ENCODE measurements around the gene EYA2.

EYA2 gene

GRCh38 chr20:47117371-47117770 lies 222.7 kb downstream of the EYA2 start:
- no peak overlapping the region for H3K4me3 ChIP-seq (ENCODE audit: low read length)
- DNase-seq (ENCODE audit: low read depth) = no peak
- TF ChIP-seq CTCF (conservative IDR thresholded peaks at IDR 0.05; ENCODE audit: low read length) = no peak

GRCh38 chr20:47117773-47118172 lies 223.1 kb downstream of the EYA2 start:
- no peak for TF ChIP-seq CTCF (conservative IDR thresholded peaks at IDR 0.05; ENCODE audit: low read length)
- DNase-seq (ENCODE audit: low read depth) = no peak
- no peak overlapping the region for H3K4me3 ChIP-seq (ENCODE audit: low read length)

DNA sequence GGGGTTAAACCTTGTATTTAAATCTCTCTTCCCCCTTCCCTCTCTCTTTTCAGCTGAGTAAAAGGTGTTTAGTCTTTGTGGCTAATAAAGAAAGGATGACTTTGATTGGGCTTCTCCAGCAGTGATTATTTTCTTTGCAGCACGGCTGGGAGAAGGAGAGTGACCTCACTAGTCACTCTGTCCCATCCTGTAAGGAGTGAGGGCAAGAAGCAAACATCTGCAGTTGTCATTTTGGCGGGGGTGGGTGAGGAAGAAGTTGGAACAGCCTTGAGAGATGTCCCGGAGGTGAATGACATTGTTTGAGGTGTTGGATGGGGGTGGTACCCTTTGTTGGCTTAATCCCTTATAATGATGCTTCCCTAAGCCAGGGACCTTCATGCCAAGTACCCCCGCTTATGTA lies 223.6 kb downstream of the EYA2 start:
- no peak for TF ChIP-seq CTCF (conservative IDR thresholded peaks at IDR 0.05; ENCODE audit: low read length)
- no peak for DNase-seq (ENCODE audit: low read depth)
- no peak overlapping the region for H3K4me3 ChIP-seq (ENCODE audit: low read length)

GRCh38 chr20:47118641-47119040 lies 224.0 kb downstream of the EYA2 start:
- DNase-seq (ENCODE audit: low read depth) = no peak

GRCh38 chr20:47120346-47120936 lies 225.8 kb downstream of the EYA2 start:
- DNase-seq (ENCODE audit: low read depth) = no peak
- H3K4me3 ChIP-seq (ENCODE audit: low read length) = no peak overlapping the region
- no peak for TF ChIP-seq CTCF (conservative IDR thresholded peaks at IDR 0.05; ENCODE audit: low read length)

More at GRCh38 chr20:47118641-47119040, 224.0 kb downstream of the EYA2 start:
- no peak overlapping the region for H3K4me3 ChIP-seq (ENCODE audit: low read length)
- no peak for TF ChIP-seq CTCF (conservative IDR thresholded peaks at IDR 0.05; ENCODE audit: low read length)

DNA sequence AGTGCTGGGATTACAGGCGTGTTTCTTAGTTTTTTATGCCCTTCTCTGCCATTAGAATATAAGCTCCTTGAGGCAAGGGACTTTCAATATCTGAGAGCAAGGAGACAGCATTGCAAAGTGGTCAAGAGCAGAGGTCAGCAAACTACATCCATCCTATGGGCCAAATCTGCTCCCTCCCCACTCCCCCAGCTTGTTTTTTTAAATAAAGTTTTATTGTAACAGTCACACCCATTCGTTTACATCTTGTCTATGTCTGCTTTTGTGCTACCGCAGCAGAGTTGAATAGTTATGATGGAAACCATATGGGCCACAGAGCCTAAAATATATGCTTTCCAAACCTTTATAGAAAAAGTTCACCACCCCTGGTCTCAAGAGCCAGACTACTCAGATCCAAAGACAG lies 227.9 kb downstream of the EYA2 start:
- no peak for TF ChIP-seq CTCF (conservative IDR thresholded peaks at IDR 0.05; ENCODE audit: low read length)
- no peak overlapping the region for H3K4me3 ChIP-seq (ENCODE audit: low read length)
- DNase-seq (ENCODE audit: low read depth) = no peak

DNA sequence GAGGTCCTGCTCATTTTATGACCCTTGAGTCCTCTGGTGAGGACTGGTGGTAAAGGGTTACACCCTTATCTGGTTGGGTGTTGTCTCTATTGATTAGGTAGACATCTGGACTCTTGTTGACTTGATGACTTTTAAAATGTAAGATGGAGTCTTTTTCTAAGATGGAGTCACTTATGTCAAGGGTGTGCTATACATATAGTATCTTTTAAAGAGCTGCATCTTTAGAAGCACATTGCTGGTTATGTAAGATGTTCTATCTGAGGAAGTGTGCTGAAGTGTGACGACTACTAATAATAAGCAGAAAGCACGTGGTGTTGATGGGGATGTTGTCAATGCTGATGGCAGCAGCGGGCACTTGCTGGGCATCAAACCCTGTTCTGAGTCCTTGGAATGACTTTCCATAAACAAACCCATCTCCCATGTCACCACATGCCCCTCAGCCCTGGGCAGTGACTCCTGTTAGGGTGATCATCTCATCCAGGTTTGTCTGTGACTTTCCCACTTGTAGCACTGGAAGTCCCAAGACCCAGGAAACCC lies 229.6 kb downstream of the EYA2 start:
- no peak for TF ChIP-seq CTCF (conservative IDR thresholded peaks at IDR 0.05; ENCODE audit: low read length)
- peak; percentile 25 for DNase-seq (ENCODE audit: low read depth)
- H3K4me3 ChIP-seq (ENCODE audit: low read length) = no peak overlapping the region
